IMR-90 (cell line): Measurements from ENCODE around the gene RASSF3. TPM values are rescaled to one million over a fixed set of nuclear protein-coding genes. Genes with fewer than 3 reads are reported as not detected.

ENCODE experiments used
- ATAC-seq: fragments of 200-7000 bp; cut with Tn5 transposase; 2 replicates; pipeline ENCODE4 v1.9.1; 2020; ENCODE audit warnings: low read depth, mild to moderate bottlenecking, moderate library complexity
- BruUV-seq: library from RNA; stranded (reverse); fragments of 400-500 nt; replicated peaks from 2 replicates; lab custom pipeline; 2021; lab: Mats Ljungman, UMichigan
- CTCF ChIA-PET: fragments of 300-600 bp; formaldehyde crosslinking; extraction: SDS; loops from one replicate; lab custom pipeline; 2021; ENCODE audit warnings: antibody characterized with exemption; lab: Yijun Ruan, JAX
- POLR2A ChIA-PET: fragments of 300-600 bp; sonication (Branson Sonifier 250); formaldehyde crosslinking; loops from one replicate; lab custom pipeline; 2022; ENCODE audit warnings: antibody characterized with exemption; ENCODE audit not compliant: unreplicated experiment; lab: Charles Lee
- DNase-seq: peaks from one replicate; pipeline ENCODE4 v3.0.0; 2013
- H2AFZ ChIP-seq: replicated peaks from 2 replicates; pipeline ENCODE3; 2013; ENCODE audit warnings: low read length, mild to moderate bottlenecking; ENCODE audit not compliant: poor library complexity
- H2AK5ac ChIP-seq: 2 replicates; pipeline ENCODE4 v1.6.1; 2013; ENCODE audit warnings: low read depth, low read length, inconsistent platforms
- H2AK9ac ChIP-seq: replicated peaks from 2 replicates; pipeline ENCODE3; 2013; ENCODE audit warnings: mild to moderate bottlenecking, low read depth, low read length, moderate library complexity; ENCODE audit not compliant: poor library complexity
- H2BK120ac ChIP-seq: 2 replicates; pipeline ENCODE4 v1.6.1; 2013; ENCODE audit warnings: low read depth, low read length, inconsistent platforms
- H2BK15ac ChIP-seq: 3 replicates; pipeline ENCODE4 v1.6.1; 2013; ENCODE audit warnings: low read depth, low read length, inconsistent platforms
- H2BK20ac ChIP-seq: 2 replicates; pipeline ENCODE4 v1.6.1; 2013; ENCODE audit warnings: low read depth, mild to moderate bottlenecking, inconsistent platforms, low read length, moderate library complexity
- H2BK5ac ChIP-seq: 2 replicates; pipeline ENCODE4 v1.6.1; 2013; ENCODE audit warnings: mild to moderate bottlenecking, low read depth, low read length, inconsistent platforms; ENCODE audit not compliant: poor library complexity, severe bottlenecking
- H3K14ac ChIP-seq: replicated peaks from 2 replicates; pipeline ENCODE4 v1.6.1; 2013; ENCODE audit warnings: low read depth, low read length, inconsistent platforms
- H3K18ac ChIP-seq: 2 replicates; pipeline ENCODE4 v1.6.1; 2013; ENCODE audit warnings: low read depth, low read length, control low read depth
- H3K23ac ChIP-seq: 2 replicates; pipeline ENCODE4 v1.6.1; 2013; ENCODE audit warnings: low read depth, low read length, inconsistent platforms
- H3K27ac ChIP-seq: 2 replicates; pipeline ENCODE4 v1.5.1; 2013; ENCODE audit warnings: mild to moderate bottlenecking, control low read depth, low read length; ENCODE audit not compliant: insufficient read depth
- H3K27me3 ChIP-seq: 2 replicates; pipeline ENCODE4 v1.6.1; 2013; ENCODE audit warnings: low read length; ENCODE audit not compliant: control insufficient read depth, insufficient read depth
- H3K36me3 ChIP-seq: 2 replicates; pipeline ENCODE4 v1.6.1; 2013; ENCODE audit warnings: low read length, mixed read lengths; ENCODE audit not compliant: control insufficient read depth, insufficient read depth
- H3K4ac ChIP-seq: 2 replicates; pipeline ENCODE4 v1.6.1; 2013; ENCODE audit warnings: low read depth, low read length, inconsistent platforms
- H3K4me1 ChIP-seq: 2 replicates; pipeline ENCODE4 v1.6.1; 2013; ENCODE audit warnings: low read length, mixed read lengths; ENCODE audit not compliant: control insufficient read depth, insufficient read depth
- H3K4me2 ChIP-seq: 2 replicates; pipeline ENCODE4 v1.6.1; 2013; ENCODE audit warnings: low read depth, mild to moderate bottlenecking, control low read depth, low read length, moderate library complexity
- H3K4me3 ChIP-seq: 2 replicates; pipeline ENCODE4 v1.5.1; 2013; ENCODE audit warnings: low read depth, mild to moderate bottlenecking, control low read depth, low read length, moderate library complexity; ENCODE audit not compliant: insufficient read depth
- H3K56ac ChIP-seq: 2 replicates; pipeline ENCODE4 v1.6.1; 2013; ENCODE audit warnings: low read length, inconsistent platforms; ENCODE audit not compliant: insufficient read depth; ENCODE audit errors: extremely low read depth
- H3K79me1 ChIP-seq, 2 experiments: 2 replicates each; pipeline ENCODE4 v1.6.1; 2013; ENCODE audit warnings: low read length in 2 of 2, inconsistent platforms in 1 of 2, low read depth in 1 of 2
- H3K9ac ChIP-seq: 2 replicates; pipeline ENCODE4 v1.6.1; 2013; ENCODE audit warnings: low read depth, low read length, control low read depth
- H3K9me1 ChIP-seq: 2 replicates; pipeline ENCODE4 v1.6.1; 2013; ENCODE audit warnings: low read length, inconsistent platforms; ENCODE audit not compliant: insufficient read depth
- H3K9me3 ChIP-seq: 2 replicates; pipeline ENCODE4 v1.6.1; 2013; ENCODE audit warnings: low read length; ENCODE audit not compliant: control insufficient read depth, insufficient read depth
- H4K20me1 ChIP-seq: 2 replicates; pipeline ENCODE4 v1.6.1; 2013; ENCODE audit warnings: low read length, inconsistent platforms; ENCODE audit not compliant: insufficient read depth
- H4K5ac ChIP-seq: 2 replicates; pipeline ENCODE4 v1.6.1; 2013; ENCODE audit warnings: mild to moderate bottlenecking, low read depth, low read length, control low read depth
- H4K8ac ChIP-seq, 2 experiments: 2 replicates each; pipeline ENCODE4 v1.6.1; 2013; ENCODE audit warnings: low read depth in 2 of 2, low read length in 2 of 2, control low read depth in 1 of 2, inconsistent platforms in 1 of 2
- H4K91ac ChIP-seq: 2 replicates; pipeline ENCODE4 v1.6.1; 2013; ENCODE audit warnings: low read depth, low read length, inconsistent platforms; ENCODE audit not compliant: insufficient read depth
- BHLHE40 ChIP-seq: fragments of 150-350 bp; IDR thresholded peaks from 2 replicates; pipeline ENCODE4 v1.6.1; 2016; ENCODE audit warnings: mild to moderate bottlenecking, low read depth, low read length
- CEBPB ChIP-seq: IDR thresholded peaks from 2 replicates; pipeline ENCODE4 v1.6.1; 2012; ENCODE audit warnings: low read depth, low read length, improper control_type of control experiment
- CHD1 ChIP-seq: IDR thresholded peaks from 2 replicates; pipeline ENCODE4 v1.6.1; 2012; ENCODE audit warnings: low read depth, low read length, improper control_type of control experiment
- ELK1 ChIP-seq: fragments of 150-350 bp; IDR thresholded peaks from 2 replicates; pipeline ENCODE4 v1.6.1; 2016; ENCODE audit warnings: low read depth, mild to moderate bottlenecking, low read length, moderate library complexity, borderline replicate concordance
- FOS ChIP-seq: fragments of 150-350 bp; IDR thresholded peaks from 2 replicates; pipeline ENCODE4 v1.6.1; 2016; ENCODE audit warnings: low read depth, low read length
- MAFK ChIP-seq: IDR thresholded peaks from 2 replicates; pipeline ENCODE4 v1.6.1; 2012; ENCODE audit warnings: low read depth, low read length, improper control_type of control experiment
- MAZ ChIP-seq: IDR thresholded peaks from 2 replicates; pipeline ENCODE4 v1.6.1; 2012; ENCODE audit warnings: low read depth, mild to moderate bottlenecking, low read length, improper control_type of control experiment, moderate library complexity, borderline replicate concordance
- MXI1 ChIP-seq: IDR thresholded peaks from 2 replicates; pipeline ENCODE4 v1.6.1; 2012; ENCODE audit warnings: low read depth, mild to moderate bottlenecking, low read length, moderate library complexity, borderline replicate concordance
- NFE2L2 ChIP-seq: fragments of 150-350 bp; IDR thresholded peaks from 2 replicates; pipeline ENCODE4 v1.6.1; 2016; ENCODE audit warnings: low read depth, mild to moderate bottlenecking, low read length
- POLR2A ChIP-seq: IDR thresholded peaks from 2 replicates; pipeline ENCODE4 v1.6.1; 2012; ENCODE audit warnings: mild to moderate bottlenecking, low read depth, low read length
- RAD21 ChIP-seq: IDR thresholded peaks from 2 replicates; pipeline ENCODE4 v1.6.1; 2012; ENCODE audit warnings: low read length, improper control_type of control experiment
- RCOR1 ChIP-seq: IDR thresholded peaks from 2 replicates; pipeline ENCODE4 v1.6.1; 2012; ENCODE audit warnings: mild to moderate bottlenecking, low read length, improper control_type of control experiment; ENCODE audit not compliant: insufficient replicate concordance
- RFX5 ChIP-seq: IDR thresholded peaks from 2 replicates; pipeline ENCODE4 v1.8.0; 2012; ENCODE audit warnings: low read depth, mild to moderate bottlenecking, low read length, moderate library complexity
- SMC3 ChIP-seq: fragments of 150-350 bp; IDR thresholded peaks from 2 replicates; pipeline ENCODE4 v1.6.1; 2016; ENCODE audit warnings: low read depth, mild to moderate bottlenecking, antibody characterized with exemption, low read length, moderate library complexity
- WGBS, 2 experiments: methylation state at CpG; one replicate each; pipeline versions ENCODE4 v1.1.5 to v1.1.7; 2013; ENCODE audit warnings: missing lambda C conversion rate in 2 of 2; ENCODE audit not compliant: insufficient read length in 1 of 2; ENCODE audit errors: extremely low coverage in 2 of 2; 5-methylcytosine and 5-hydroxymethylcytosine counted together
- dilution Hi-C: fragments of 300-500 bp; cut with HindIII; formaldehyde crosslinking; loops from one replicate; pipeline ENCODE4 v1.14.3; 2018; ENCODE audit warnings: low sequenced_read_pairs; ENCODE audit not compliant: unreplicated experiment
- in situ Hi-C: fragments of 300-500 bp; cut with MboI; formaldehyde crosslinking; loops from 3 replicates; pipeline ENCODE4 v1.14.3; 2019; ENCODE audit warnings: low sequenced_read_pairs, inconsistent platforms, mixed read lengths
- intact Hi-C: fragments of 100-400 bp; cut with micrococcal nuclease; formaldehyde crosslinking; loops from 2 replicates; pipeline ENCODE4 v1.10.0; 2022
- polyA plus RNA-seq, 3 experiments: library from polyadenylated mRNA; depleted of rRNA; stranded (reverse); fragments of >200 nt; gene quantifications; 2 replicates each; pipeline ENCODE4 v1.2.3, GENCODE V29; 2012; ENCODE audit warnings: low replicate concordance in 1 of 3
- total RNA-seq: library from RNA; depleted of rRNA; stranded (reverse); fragments of >200 nt; gene quantifications from 2 replicates; pipeline ENCODE4 v1.2.3, GENCODE V29; 2012
- TF ChIP-seq, protein P1 (sequence below): conservative IDR thresholded peaks from 2 replicates; pipeline ENCODE4 v1.5.1; 2012; ENCODE audit warnings: mild to moderate bottlenecking, low read depth, low read length, improper control_type of control experiment
- TF ChIP-seq, protein P2 (sequence below): fragments of 150-350 bp; IDR thresholded peaks from 2 replicates; pipeline ENCODE4 v1.6.1; 2017; ENCODE audit warnings: mild to moderate bottlenecking, antibody characterized with exemption, low read length, low read depth

The RASSF3 gene
- total and polyA plus RNA-seq, 2 of the 4 experiments (the other 2 are of a cell fraction): 18.7 to 39.3 TPM

DNA sequence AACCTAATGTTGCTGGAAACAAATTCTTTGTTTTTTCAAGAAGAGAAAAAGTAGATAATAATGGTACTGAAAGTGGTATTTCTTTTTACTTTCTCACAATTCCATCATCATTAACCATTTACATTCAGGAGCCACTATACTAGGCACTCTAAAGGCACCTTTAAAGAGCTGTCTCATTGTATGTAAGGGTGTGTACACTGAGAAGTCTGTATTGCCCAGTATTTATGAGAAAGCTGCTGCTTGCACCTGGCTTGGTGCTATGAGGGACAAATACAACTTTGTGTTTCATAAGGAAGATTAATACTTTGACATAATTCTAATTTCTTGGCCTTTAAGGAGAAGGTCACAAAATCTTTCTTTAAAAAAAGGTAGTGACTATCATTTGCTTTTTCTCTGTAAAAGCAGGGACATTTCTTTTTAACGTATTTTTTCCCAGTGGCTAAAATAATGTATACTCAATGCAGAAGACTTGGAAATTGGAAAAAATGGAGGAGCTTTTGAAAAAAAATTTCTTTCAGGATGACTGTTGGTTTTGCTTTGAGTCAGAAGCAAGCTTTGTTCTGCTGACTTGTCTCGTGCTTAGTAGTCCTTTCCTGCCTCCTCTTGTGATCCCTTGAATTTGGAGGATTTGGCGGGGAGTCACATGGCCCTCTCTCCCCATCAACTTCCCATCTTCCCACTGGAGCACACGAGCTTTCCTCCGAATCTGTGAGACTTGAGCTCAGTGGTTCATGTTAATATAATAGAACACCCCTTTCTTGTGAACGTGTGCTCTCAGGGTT, 50.1 kb downstream of the RASSF3 start:
- BruUV-seq: no TSS peak
- Histone ChIP-seq H4K20me1 (peaks cover 36% of the 10 kb centered on the region), H2AFZ (no peak overlapping the region), H2AK5ac (no peak overlapping the region), H3K56ac (no peak overlapping the region), H3K4me3 (no peak overlapping the region), H3K23ac (no peak overlapping the region), H2BK5ac (no peak overlapping the region), H3K9me3 (no peaks in the 10 kb centered on the region), H3K27me3 (no peaks in the 10 kb centered on the region), H4K5ac (no peak overlapping the region), H2BK120ac (no peak overlapping the region), H2AK9ac (no peak overlapping the region), H3K27ac (no peak overlapping the region), H3K4me1 (peaks cover 5% of the 10 kb centered on the region), H3K9me1 (peaks cover 18% of the 10 kb centered on the region), H3K18ac (no peak overlapping the region), H3K14ac (no peak overlapping the region), H4K8ac (no peak overlapping the region), H3K4ac (no peak overlapping the region), H3K4me2 (no peak overlapping the region), H2BK15ac (no peak overlapping the region), H2BK20ac (no peak overlapping the region), H4K91ac (no peak overlapping the region), H3K36me3 (no peaks in the 10 kb centered on the region), H3K79me1 (peaks cover 24 to 79% of the 10 kb centered on the region in 2 experiments), H3K9ac (no peak overlapping the region)
- DNase-seq (no peak), ATAC-seq (no peak)
- in situ Hi-C loops (no loop called here), dilution Hi-C loops (no loop called here), intact Hi-C loops (no loop called here)
- ChIA-PET POLR2A (no interaction called here), CTCF (no interaction called here)
- no CpG with 5 or more reads among the region's 6 CpGs for WGBS, 2 experiments
- TF ChIP-seq FOS (no peak), MXI1 (no peak), SMC3 (no peak), RAD21 (no peak), MAFK (no peak), CEBPB (no peak), ELK1 (no peak), RCOR1 (no peak), MAZ (no peak), NFE2L2 (no peak), BHLHE40 (no peak), CHD1 (no peak), POLR2A (no peak), RFX5 (no peak)
- TF ChIP-seq, protein P1, sequence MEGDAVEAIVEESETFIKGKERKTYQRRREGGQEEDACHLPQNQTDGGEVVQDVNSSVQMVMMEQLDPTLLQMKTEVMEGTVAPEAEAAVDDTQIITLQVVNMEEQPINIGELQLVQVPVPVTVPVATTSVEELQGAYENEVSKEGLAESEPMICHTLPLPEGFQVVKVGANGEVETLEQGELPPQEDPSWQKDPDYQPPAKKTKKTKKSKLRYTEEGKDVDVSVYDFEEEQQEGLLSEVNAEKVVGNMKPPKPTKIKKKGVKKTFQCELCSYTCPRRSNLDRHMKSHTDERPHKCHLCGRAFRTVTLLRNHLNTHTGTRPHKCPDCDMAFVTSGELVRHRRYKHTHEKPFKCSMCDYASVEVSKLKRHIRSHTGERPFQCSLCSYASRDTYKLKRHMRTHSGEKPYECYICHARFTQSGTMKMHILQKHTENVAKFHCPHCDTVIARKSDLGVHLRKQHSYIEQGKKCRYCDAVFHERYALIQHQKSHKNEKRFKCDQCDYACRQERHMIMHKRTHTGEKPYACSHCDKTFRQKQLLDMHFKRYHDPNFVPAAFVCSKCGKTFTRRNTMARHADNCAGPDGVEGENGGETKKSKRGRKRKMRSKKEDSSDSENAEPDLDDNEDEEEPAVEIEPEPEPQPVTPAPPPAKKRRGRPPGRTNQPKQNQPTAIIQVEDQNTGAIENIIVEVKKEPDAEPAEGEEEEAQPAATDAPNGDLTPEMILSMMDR: no peak
- TF ChIP-seq, protein P2, sequence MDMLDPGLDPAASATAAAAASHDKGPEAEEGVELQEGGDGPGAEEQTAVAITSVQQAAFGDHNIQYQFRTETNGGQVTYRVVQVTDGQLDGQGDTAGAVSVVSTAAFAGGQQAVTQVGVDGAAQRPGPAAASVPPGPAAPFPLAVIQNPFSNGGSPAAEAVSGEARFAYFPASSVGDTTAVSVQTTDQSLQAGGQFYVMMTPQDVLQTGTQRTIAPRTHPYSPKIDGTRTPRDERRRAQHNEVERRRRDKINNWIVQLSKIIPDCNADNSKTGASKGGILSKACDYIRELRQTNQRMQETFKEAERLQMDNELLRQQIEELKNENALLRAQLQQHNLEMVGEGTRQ: no peak
